Memory B cell (primary cell): Measurements from ENCODE around the gene SLC17A9.

Experiments used
- ATAC-seq: fragments of 150-1000 bp; cut with Tn5 transposase; 2 replicates; pipeline ENCODE4 v1.10.0; 2021; ENCODE audit warnings: low read depth, mild to moderate bottlenecking, moderate library complexity
- DNase-seq, 2 donors: peaks; one replicate each; pipeline ENCODE4 v3.0.0; 2022; ENCODE audit warnings: low spot score in 2 of 2
- H3K27ac Mint-ChIP-seq: one replicate; pipeline ENCODE4 v1.8.0; 2022; ENCODE audit warnings: mild to moderate bottlenecking, moderate library complexity, mixed read lengths
- H3K27me3 Mint-ChIP-seq: one replicate; pipeline ENCODE4 v1.8.0; 2022; ENCODE audit warnings: mixed read lengths
- H3K36me3 Mint-ChIP-seq: one replicate; pipeline ENCODE4 v1.8.0; 2022; ENCODE audit warnings: mild to moderate bottlenecking, mixed read lengths
- H3K4me1 Mint-ChIP-seq: one replicate; pipeline ENCODE4 v1.8.0; 2022; ENCODE audit warnings: mixed read lengths
- H3K4me3 Mint-ChIP-seq: one replicate; pipeline ENCODE4 v1.8.0; 2022; ENCODE audit warnings: mild to moderate bottlenecking, moderate library complexity, mixed read lengths
- H3K9me3 Mint-ChIP-seq: one replicate; pipeline ENCODE4 v1.8.0; 2022; ENCODE audit warnings: mixed read lengths

SLC17A9 gene

GRCh38 chr20:62961799-62962198 is 9.3 kb downstream of the SLC17A9 start:
- ATAC-seq = no peak
- no peaks in the 10 kb centered on the region for H3K27me3 Mint-ChIP-seq
- no peaks in the 10 kb centered on the region for H3K9me3 Mint-ChIP-seq
- H3K36me3 Mint-ChIP-seq = peaks cover 8% of the 10 kb centered on the region
- no peak overlapping the region for H3K27ac Mint-ChIP-seq
- no peak overlapping the region for H3K4me3 Mint-ChIP-seq
- DNase-seq = no peak
- no peaks in the 10 kb centered on the region for H3K4me1 Mint-ChIP-seq

- Mint-ChIP-seq H3K4me3 (no peak overlapping the region), H3K27ac (no peak overlapping the region), H3K4me1 (no peaks in the 10 kb centered on the region), H3K27me3 (no peaks in the 10 kb centered on the region), H3K36me3 (peaks cover 8% of the 10 kb centered on the region), H3K9me3 (no peaks in the 10 kb centered on the region)
- DNase-seq (no peak), ATAC-seq (no peak)
Measured at GRCh38 chr20:62962221-62962879, 9.8 kb downstream of the SLC17A9 start.

GRCh38 chr20:62962891-62963613 is 10.5 kb downstream of the SLC17A9 start:
- Mint-ChIP-seq H3K4me1 (no peaks in the 10 kb centered on the region), H3K27ac (no peak overlapping the region), H3K27me3 (no peaks in the 10 kb centered on the region), H3K36me3 (peaks cover 8% of the 10 kb centered on the region), H3K4me3 (no peak overlapping the region), H3K9me3 (no peaks in the 10 kb centered on the region)
- no peak for DNase-seq
- ATAC-seq = no peak

GRCh38 chr20:62963614-62964397 is 11.3 kb downstream of the SLC17A9 start:
- DNase-seq = no peak

GRCh38 chr20:62964700-62965099 is 12.2 kb downstream of the SLC17A9 start:
- no peak overlapping the region for H3K27ac Mint-ChIP-seq
- no peaks in the 10 kb centered on the region for H3K27me3 Mint-ChIP-seq
- no peaks in the 10 kb centered on the region for H3K9me3 Mint-ChIP-seq
- no peaks in the 10 kb centered on the region for H3K4me1 Mint-ChIP-seq
- ATAC-seq (no peak), DNase-seq (no peak)
- peaks cover 7% of the 10 kb centered on the region for H3K36me3 Mint-ChIP-seq
- no peak overlapping the region for H3K4me3 Mint-ChIP-seq

More at GRCh38 chr20:62963614-62964397, 11.3 kb downstream of the SLC17A9 start:
- no peaks in the 10 kb centered on the region for H3K4me1 Mint-ChIP-seq
- H3K27ac Mint-ChIP-seq = no peak overlapping the region
- H3K9me3 Mint-ChIP-seq = no peaks in the 10 kb centered on the region
- no peak for ATAC-seq
- peaks cover 7% of the 10 kb centered on the region for H3K36me3 Mint-ChIP-seq
- no peaks in the 10 kb centered on the region for H3K27me3 Mint-ChIP-seq
- no peak overlapping the region for H3K4me3 Mint-ChIP-seq

- H3K27ac Mint-ChIP-seq = no peak overlapping the region
- no peaks in the 10 kb centered on the region for H3K4me1 Mint-ChIP-seq
- no peak overlapping the region for H3K4me3 Mint-ChIP-seq
- no peaks in the 10 kb centered on the region for H3K9me3 Mint-ChIP-seq
- H3K36me3 Mint-ChIP-seq = peaks cover 4% of the 10 kb centered on the region
- no peak for ATAC-seq
- H3K27me3 Mint-ChIP-seq = peaks cover 2% of the 10 kb centered on the region
- DNase-seq = no peak
Measured at GRCh38 chr20:62965363-62965771, 12.9 kb downstream of the SLC17A9 start.

- Mint-ChIP-seq H3K36me3 (peaks cover 2% of the 10 kb centered on the region), H3K4me3 (no peak overlapping the region), H3K4me1 (peaks cover 3% of the 10 kb centered on the region), H3K27ac (no peak overlapping the region), H3K27me3 (peaks cover 5% of the 10 kb centered on the region), H3K9me3 (no peaks in the 10 kb centered on the region)
- DNase-seq (no peak), ATAC-seq (no peak)
Measured at GRCh38 chr20:62966212-62967148, 14.0 kb downstream of the SLC17A9 start.

GRCh38 chr20:62967149-62967501 is 14.6 kb downstream of the SLC17A9 start:
- DNase-seq = no peak
- no peak overlapping the region for H3K27ac Mint-ChIP-seq
- peaks cover 2% of the 10 kb centered on the region for H3K36me3 Mint-ChIP-seq

GRCh38 chr20:62967628-62968351 is 15.3 kb downstream of the SLC17A9 start:
- DNase-seq = no peak
- Mint-ChIP-seq H3K27me3 (peaks cover 15% of the 10 kb centered on the region), H3K27ac (no peak overlapping the region), H3K36me3 (peaks cover 2% of the 10 kb centered on the region), H3K9me3 (no peaks in the 10 kb centered on the region), H3K4me1 (peaks cover 13% of the 10 kb centered on the region), H3K4me3 (no peak overlapping the region)
- no peak for ATAC-seq

More at GRCh38 chr20:62967149-62967501, 14.6 kb downstream of the SLC17A9 start:
- H3K4me1 Mint-ChIP-seq = peaks cover 9% of the 10 kb centered on the region
- H3K4me3 Mint-ChIP-seq = no peak overlapping the region
- ATAC-seq = no peak
- no peaks in the 10 kb centered on the region for H3K9me3 Mint-ChIP-seq
- H3K27me3 Mint-ChIP-seq = peaks cover 12% of the 10 kb centered on the region

- peaks cover 15% of the 10 kb centered on the region for H3K4me1 Mint-ChIP-seq
- peaks cover 2% of the 10 kb centered on the region for H3K36me3 Mint-ChIP-seq
- no peak overlapping the region for H3K27ac Mint-ChIP-seq
- H3K27me3 Mint-ChIP-seq = peaks cover 17% of the 10 kb centered on the region
- no peaks in the 10 kb centered on the region for H3K9me3 Mint-ChIP-seq
- DNase-seq (no peak), ATAC-seq (no peak)
- no peak overlapping the region for H3K4me3 Mint-ChIP-seq
Measured at GRCh38 chr20:62968378-62969178, 16.1 kb downstream of the SLC17A9 start.

- peaks cover 2% of the 10 kb centered on the region for H3K36me3 Mint-ChIP-seq
- H3K4me1 Mint-ChIP-seq = peaks cover 15% of the 10 kb centered on the region
- ATAC-seq (no peak), DNase-seq (no peak)
- H3K9me3 Mint-ChIP-seq = no peaks in the 10 kb centered on the region
- no peak overlapping the region for H3K4me3 Mint-ChIP-seq
- H3K27me3 Mint-ChIP-seq = peaks cover 17% of the 10 kb centered on the region
- no peak overlapping the region for H3K27ac Mint-ChIP-seq
Measured at GRCh38 chr20:62969179-62969760, 16.8 kb downstream of the SLC17A9 start.

GRCh38 chr20:62969939-62970306 is 17.4 kb downstream of the SLC17A9 start:
- no peak overlapping the region for H3K27ac Mint-ChIP-seq
- H3K36me3 Mint-ChIP-seq = peaks cover 2% of the 10 kb centered on the region
- DNase-seq (no peak), ATAC-seq (no peak)
- H3K27me3 Mint-ChIP-seq = peaks cover 19% of the 10 kb centered on the region
- H3K4me1 Mint-ChIP-seq = peaks cover 15% of the 10 kb centered on the region
- H3K9me3 Mint-ChIP-seq = no peaks in the 10 kb centered on the region
- H3K4me3 Mint-ChIP-seq = no peak overlapping the region
